A673 (cell line): ENCODE data around the gene RRM2. TPM values are rescaled to one million over a fixed set of nuclear protein-coding genes. Genes with fewer than 3 reads are reported as not detected.

ENCODE experiments used
- BruUV-seq: library from RNA; stranded (reverse); fragments of 400-500 nt; replicated peaks from 2 replicates; lab custom pipeline; 2021; lab: Mats Ljungman, UMichigan
- CTCF ChIA-PET: fragments of 300-600 bp; sonication (Branson Sonifier 250); formaldehyde crosslinking; loops from one replicate; lab custom pipeline; 2022; ENCODE audit warnings: antibody characterized with exemption; lab: Charles Lee
- POLR2A ChIA-PET: fragments of 300-600 bp; sonication (Branson Sonifier 250); formaldehyde crosslinking; loops from one replicate; lab custom pipeline; 2022; ENCODE audit warnings: antibody characterized with exemption; ENCODE audit not compliant: low non-redundant PET; lab: Charles Lee
- DNase-seq: peaks from one replicate; pipeline ENCODE4 v3.0.0-alpha.2; 2015; ENCODE audit warnings: low spot score
- H3K27ac ChIP-seq: fragments of 200-600 bp; sonication (generic); 2 replicates; pipeline ENCODE4 v1.5.1; 2016; ENCODE audit warnings: mixed run types, low read depth, mild to moderate bottlenecking, mixed read lengths, antibody characterized with exemption, low read length; ENCODE audit not compliant: poor library complexity, severe bottlenecking
- H3K27me3 ChIP-seq: fragments of 200-600 bp; sonication (generic); replicated peaks from 2 replicates; pipeline ENCODE4 v1.6.1; 2017; ENCODE audit warnings: mixed run types, low read depth, mild to moderate bottlenecking, mixed read lengths, antibody characterized with exemption, low read length; ENCODE audit not compliant: insufficient read depth, poor library complexity
- H3K36me3 ChIP-seq: fragments of 200-600 bp; sonication (generic); 2 replicates; pipeline ENCODE4 v1.6.1; 2016; ENCODE audit warnings: mixed run types, mild to moderate bottlenecking, mixed read lengths, antibody characterized with exemption, low read length; ENCODE audit not compliant: insufficient read depth, poor library complexity, severe bottlenecking
- H3K4me1 ChIP-seq: fragments of 200-600 bp; sonication (generic); 2 replicates; pipeline ENCODE4 v1.6.1; 2017; ENCODE audit warnings: mixed run types, mild to moderate bottlenecking, mixed read lengths, antibody characterized with exemption, low read length; ENCODE audit not compliant: insufficient read depth, poor library complexity, severe bottlenecking
- H3K4me3 ChIP-seq: fragments of 200-600 bp; sonication (generic); 2 replicates; pipeline ENCODE4 v1.5.1; 2016; ENCODE audit warnings: low read depth, mixed run types, mild to moderate bottlenecking, mixed read lengths, low read length; ENCODE audit not compliant: poor library complexity, severe bottlenecking
- H3K9me3 ChIP-seq: fragments of 200-600 bp; sonication (generic); 2 replicates; pipeline ENCODE4 v1.6.1; 2016; ENCODE audit warnings: mixed run types, low read depth, mild to moderate bottlenecking, mixed read lengths, antibody characterized with exemption, low read length; ENCODE audit not compliant: poor library complexity, severe bottlenecking
- EZH2 ChIP-seq: fragments of 200-600 bp; sonication (generic); IDR thresholded peaks from 2 replicates; pipeline ENCODE4 v1.6.1; 2017; ENCODE audit warnings: borderline replicate concordance, low read depth, mild to moderate bottlenecking, mixed read lengths, antibody characterized with exemption, low read length; ENCODE audit not compliant: poor library complexity, severe bottlenecking
- intact Hi-C: fragments of 100-400 bp; cut with micrococcal nuclease; formaldehyde crosslinking; loops from one replicate; pipeline ENCODE4 v1.10.0; 2022; ENCODE audit not compliant: unreplicated experiment
- total RNA-seq: library from RNA; stranded (reverse); gene quantifications from 2 replicates; pipeline ENCODE4 v1.2.3, GENCODE V29; 2021
- TF ChIP-seq, protein P1 (sequence below): fragments of 300-800, 200-600 bp; sonication (generic); conservative IDR thresholded peaks from 2 replicates; pipeline ENCODE4 v1.5.1; 2017; ENCODE audit warnings: low read depth, mild to moderate bottlenecking, antibody characterized with exemption, low read length, moderate library complexity, mixed read lengths

RRM2 gene
- total RNA-seq, 1 experiment from 2014 or later, result 486 TPM

DNA sequence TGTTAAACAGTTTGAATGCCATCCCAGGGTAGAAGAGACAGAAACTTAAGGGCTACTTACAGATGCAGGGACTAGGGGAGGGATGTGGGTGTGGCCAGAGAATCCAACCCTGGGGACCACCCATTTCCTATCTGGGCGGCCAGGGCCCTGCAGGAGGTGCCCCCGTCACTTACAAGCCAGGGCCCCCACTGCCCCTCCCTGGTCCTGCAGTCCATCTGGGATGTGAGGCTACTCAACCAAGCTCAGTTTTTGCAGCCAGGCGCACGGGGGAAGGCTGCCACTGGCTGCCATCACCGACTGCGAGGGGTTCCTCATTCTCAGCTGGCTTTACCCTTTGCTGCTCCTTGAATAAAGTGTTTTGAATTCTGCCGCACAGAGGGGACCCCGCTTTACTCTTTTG is 42.1 kb downstream of the RRM2 start:
- peaks cover 11% of the 10 kb centered on the region for H3K4me1 ChIP-seq
- CTCF ChIA-PET, result no interaction called here
- TF ChIP-seq EZH2, result no peak
- TF ChIP-seq, protein P1, sequence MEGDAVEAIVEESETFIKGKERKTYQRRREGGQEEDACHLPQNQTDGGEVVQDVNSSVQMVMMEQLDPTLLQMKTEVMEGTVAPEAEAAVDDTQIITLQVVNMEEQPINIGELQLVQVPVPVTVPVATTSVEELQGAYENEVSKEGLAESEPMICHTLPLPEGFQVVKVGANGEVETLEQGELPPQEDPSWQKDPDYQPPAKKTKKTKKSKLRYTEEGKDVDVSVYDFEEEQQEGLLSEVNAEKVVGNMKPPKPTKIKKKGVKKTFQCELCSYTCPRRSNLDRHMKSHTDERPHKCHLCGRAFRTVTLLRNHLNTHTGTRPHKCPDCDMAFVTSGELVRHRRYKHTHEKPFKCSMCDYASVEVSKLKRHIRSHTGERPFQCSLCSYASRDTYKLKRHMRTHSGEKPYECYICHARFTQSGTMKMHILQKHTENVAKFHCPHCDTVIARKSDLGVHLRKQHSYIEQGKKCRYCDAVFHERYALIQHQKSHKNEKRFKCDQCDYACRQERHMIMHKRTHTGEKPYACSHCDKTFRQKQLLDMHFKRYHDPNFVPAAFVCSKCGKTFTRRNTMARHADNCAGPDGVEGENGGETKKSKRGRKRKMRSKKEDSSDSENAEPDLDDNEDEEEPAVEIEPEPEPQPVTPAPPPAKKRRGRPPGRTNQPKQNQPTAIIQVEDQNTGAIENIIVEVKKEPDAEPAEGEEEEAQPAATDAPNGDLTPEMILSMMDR, result no peak
- POLR2A ChIA-PET, result no interaction called here
- no peaks in the 10 kb centered on the region for H3K36me3 ChIP-seq
- intact Hi-C loops, result no loop called here
- DNase-seq, result no peak
- H3K27me3 ChIP-seq, result no peaks in the 10 kb centered on the region
- no peak overlapping the region for H3K27ac ChIP-seq
- BruUV-seq, result no TSS peak
- no peaks in the 10 kb centered on the region for H3K9me3 ChIP-seq
- H3K4me3 ChIP-seq, result no peak overlapping the region

DNA sequence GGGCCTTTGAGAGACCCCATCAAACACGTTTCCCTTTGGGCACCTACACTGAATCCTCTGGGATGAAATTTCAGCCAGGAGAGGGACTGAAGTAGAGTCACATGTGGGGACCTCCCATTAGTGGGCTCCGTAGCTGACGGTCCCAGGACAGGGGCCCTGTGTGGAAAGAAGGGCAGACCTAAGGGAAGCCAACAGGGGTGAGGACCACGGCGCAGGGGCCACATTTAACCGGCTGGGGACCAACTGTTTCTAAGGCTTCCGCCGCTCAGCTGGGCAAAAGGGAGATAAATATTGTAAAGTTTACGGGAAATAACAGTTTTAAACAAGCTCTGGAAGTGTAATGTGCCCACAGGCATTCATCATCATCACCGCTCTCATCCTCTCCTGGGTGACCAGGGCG is 42.7 kb downstream of the RRM2 start:
- intact Hi-C loops, result no loop called here
- H3K9me3 ChIP-seq, result no peaks in the 10 kb centered on the region
- H3K27me3 ChIP-seq, result no peaks in the 10 kb centered on the region
- TF ChIP-seq EZH2, result no peak
- DNase-seq, result no peak
- H3K4me1 ChIP-seq, result peaks cover 4% of the 10 kb centered on the region
- ChIA-PET CTCF (no interaction called here), POLR2A (no interaction called here)
- no peak overlapping the region for H3K4me3 ChIP-seq
- H3K36me3 ChIP-seq, result no peaks in the 10 kb centered on the region
- no TSS peak for BruUV-seq
- no peak overlapping the region for H3K27ac ChIP-seq

DNA sequence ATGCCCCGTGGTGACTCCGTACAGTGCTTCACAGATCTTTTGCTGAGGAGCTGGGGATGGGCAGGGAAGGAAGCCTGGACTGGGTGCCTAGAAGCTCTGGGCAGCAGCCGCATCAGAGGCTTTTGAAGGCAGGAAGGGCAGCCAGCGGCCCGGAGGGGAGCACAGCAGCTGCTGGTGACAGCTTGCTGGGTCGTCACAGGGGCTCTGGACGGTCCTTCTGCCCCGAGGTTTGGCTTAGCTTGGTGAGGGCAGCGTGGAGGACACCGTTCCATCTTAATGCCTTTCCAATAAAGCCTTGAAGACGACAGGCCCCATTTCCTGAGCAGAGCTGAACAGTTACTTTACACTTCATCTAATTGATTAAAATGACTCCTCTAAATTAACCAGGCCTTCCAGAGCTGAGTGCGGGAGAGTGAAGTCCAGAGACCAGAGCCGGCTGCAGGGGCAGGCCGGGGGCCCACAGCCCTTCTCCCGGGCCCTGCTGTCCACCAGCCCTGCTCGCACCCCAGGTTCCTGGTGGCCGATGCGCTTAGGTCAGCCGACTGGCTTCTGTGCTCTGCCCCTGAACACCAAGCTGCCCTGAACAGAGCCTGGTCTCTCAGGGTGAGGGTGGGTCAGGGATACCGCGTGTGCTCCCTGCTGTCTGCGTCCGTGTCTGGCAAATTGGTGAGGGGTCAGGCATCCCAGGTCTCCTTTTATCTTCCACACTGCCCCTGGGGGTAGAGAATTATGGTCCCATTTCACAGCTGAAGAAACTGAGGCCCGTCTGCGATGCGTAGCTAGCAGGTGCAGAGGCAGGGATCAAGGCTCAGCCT is 43.5 kb downstream of the RRM2 start:
- intact Hi-C loops, result no loop called here
- Histone ChIP-seq H3K4me1 (no peaks in the 10 kb centered on the region), H3K9me3 (no peaks in the 10 kb centered on the region), H3K4me3 (no peak overlapping the region), H3K27ac (no peak overlapping the region), H3K36me3 (no peaks in the 10 kb centered on the region), H3K27me3 (no peaks in the 10 kb centered on the region)
- CTCF ChIA-PET, result no interaction called here
- no peak for TF ChIP-seq EZH2
- TF ChIP-seq, protein P1, result no peak
- no peak for DNase-seq
- POLR2A ChIA-PET, result no interaction called here
- BruUV-seq, result no TSS peak
